HG03159 (cell line): ENCODE data around the gene SPTBN4.
"Not testable (repeated sequence)": the region's sequence is repeated elsewhere in the genome, so short reads cannot be mapped to it uniquely, and the experiment has no call there.

Experiments
- ATAC-seq: cut with Tn5 transposase; IDR thresholded peaks from one replicate; pipeline ENCODE4 v1.9.1; 2021; ENCODE audit warnings: mild to moderate bottlenecking, moderate library complexity; ENCODE audit not compliant: unreplicated experiment

The SPTBN4 gene

GRCh38 chr19:40556953-40557530 lies 90.2 kb downstream of the SPTBN4 start:
- no peak for ATAC-seq

- ATAC-seq: no peak
These were observed 92.6 kb downstream of the SPTBN4 start for GRCh38 chr19:40559394-40559793.

DNA sequence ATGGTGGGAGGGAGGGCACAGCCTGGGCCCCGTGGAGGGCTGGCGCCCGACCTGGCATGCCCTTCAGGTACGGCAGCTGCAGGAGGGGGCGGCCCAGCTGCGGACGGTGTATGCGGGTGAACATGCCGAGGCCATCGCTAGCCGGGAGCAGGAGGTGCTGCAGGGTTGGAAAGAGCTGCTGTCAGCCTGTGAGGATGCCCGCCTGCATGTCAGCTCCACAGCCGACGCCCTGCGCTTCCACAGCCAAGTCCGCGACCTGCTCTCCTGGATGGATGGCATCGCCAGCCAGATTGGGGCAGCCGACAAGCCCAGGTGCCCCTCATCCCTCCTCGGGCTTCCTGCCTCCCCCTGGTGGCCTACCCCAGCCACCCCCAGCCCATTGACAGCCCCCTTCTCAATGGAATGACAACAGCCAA lies 93.3 kb downstream of the SPTBN4 start:
- no peak for ATAC-seq

- no peak for ATAC-seq
These were observed 95.1 kb downstream of the SPTBN4 start for GRCh38 chr19:40561947-40562346.

DNA sequence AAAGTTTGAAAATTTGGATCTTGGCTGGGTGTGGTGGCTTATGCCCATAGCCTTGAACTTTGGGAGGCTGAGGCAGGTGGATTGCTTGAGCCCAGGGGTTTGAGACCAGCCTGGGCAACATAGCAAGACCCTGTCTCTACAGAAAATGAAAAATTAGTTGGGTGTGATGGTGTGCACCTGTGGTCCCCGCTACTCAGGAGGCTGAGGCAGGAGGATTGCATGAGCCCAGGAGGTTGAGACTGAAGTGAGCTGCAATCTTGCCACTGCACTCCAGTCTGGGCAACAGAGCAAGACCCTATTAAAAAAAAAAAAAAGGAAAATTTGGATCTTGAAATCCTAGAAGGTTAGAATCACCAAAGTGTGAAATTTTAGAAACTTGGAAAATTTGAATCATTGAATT lies 97.7 kb downstream of the SPTBN4 start:
- ATAC-seq: not testable (repeated sequence)

GRCh38 chr19:40565355-40565754 lies 98.6 kb downstream of the SPTBN4 start:
- ATAC-seq: no peak

GRCh38 chr19:40565910-40566495 lies 99.2 kb downstream of the SPTBN4 start:
- ATAC-seq: no peak

GRCh38 chr19:40567040-40567749 lies 100.4 kb downstream of the SPTBN4 start:
- ATAC-seq: no peak

DNA sequence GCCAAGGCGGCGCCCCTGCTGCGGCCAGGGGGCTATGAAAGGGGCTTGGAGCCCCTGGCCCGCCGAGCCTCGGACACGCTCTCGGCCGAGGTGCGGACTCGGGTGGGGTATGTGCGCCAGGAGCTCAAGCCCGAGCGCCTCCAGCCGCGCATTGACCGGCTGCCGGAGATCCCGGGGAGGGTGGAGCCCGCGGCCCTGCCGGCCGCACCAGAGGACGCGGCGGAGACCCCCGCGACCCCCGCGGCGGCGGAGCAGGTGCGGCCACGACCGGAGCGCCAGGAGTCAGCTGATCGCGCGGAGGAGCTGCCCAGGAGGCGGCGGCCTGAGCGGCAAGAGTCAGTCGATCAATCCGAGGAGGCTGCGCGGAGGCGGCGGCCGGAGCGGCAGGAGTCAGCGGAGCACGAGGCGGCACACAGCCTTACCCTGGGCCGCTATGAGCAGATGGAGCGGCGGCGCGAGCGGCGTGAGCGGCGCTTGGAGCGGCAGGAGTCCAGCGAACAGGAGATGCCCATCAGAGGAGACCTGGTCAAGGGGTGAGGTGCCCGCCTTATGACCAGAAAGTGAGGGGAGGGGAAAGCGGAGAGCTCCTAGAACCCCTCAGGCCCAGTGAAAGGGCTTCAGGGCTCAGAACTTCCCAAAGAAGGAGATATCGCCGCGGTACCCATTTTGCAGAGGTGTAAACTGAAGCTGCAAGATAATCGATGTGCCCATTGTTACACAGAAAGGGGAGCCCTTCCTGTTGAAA lies 101.1 kb downstream of the SPTBN4 start:
- no peak for ATAC-seq

DNA sequence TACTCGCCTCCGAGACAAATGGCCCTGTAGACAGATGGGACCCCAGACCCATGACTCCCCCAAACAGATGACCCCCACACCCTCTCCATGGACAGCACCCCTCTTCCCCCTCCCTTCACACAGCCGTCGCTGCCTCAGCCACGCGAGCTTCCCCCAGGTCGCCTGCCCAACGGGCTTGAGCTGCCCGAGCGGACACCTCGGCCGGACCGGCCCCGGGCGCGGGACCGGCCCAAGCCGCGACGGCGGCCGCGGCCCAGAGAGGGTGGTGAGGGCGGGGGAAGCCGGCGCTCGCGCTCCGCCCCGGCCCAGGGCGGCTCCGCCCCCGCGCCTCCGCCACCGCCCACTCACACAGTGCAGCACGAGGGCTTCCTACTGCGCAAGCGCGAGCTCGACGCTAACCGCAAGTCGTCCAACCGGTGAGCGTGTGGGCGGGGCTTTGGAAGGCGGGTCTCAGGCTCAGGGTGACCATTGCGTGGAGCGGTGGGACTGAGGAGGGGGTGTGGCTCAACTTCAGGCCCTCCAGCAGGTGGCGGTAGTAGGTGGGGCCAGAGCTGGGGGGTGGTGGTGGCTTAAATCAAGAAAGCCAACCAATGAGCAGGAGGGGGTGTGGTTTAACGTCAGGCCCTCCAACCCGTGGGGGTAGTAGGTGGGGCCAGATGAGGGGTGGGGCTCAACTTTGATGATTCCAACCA lies 103.7 kb downstream of the SPTBN4 start:
- peak; percentile 86 for ATAC-seq

GRCh38 chr19:40571005-40571318 lies 104.2 kb downstream of the SPTBN4 start:
- ATAC-seq: no peak

DNA sequence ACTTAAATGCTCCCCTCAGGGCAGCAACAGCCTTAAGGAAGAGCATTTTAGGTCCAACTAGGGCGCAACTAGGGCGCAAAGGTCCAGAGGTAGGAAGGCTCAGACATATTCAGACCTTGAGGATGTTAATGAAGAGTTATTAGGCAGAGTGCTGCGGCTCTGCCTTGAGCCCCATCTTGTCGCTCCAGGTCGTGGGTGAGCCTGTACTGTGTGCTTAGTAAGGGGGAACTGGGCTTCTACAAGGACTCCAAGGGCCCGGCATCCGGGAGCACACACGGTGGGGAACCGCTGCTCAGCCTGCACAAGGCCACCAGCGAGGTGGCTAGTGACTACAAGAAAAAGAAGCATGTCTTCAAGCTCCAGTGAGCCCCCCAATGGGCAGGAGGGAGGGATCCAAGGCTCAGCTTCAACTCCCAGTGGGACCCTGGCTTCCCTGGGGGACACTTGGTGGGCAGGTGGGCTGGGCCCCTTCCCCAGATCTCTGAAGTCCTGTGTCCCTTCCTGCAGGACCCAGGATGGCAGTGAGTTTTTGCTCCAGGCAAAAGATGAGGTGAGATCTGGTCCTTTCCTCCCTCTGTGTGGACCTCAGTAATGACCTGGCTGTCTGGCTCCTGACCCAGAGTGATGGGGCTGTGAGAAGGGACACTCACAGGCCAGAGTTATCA lies 105.2 kb downstream of the SPTBN4 start:
- no peak for ATAC-seq

DNA sequence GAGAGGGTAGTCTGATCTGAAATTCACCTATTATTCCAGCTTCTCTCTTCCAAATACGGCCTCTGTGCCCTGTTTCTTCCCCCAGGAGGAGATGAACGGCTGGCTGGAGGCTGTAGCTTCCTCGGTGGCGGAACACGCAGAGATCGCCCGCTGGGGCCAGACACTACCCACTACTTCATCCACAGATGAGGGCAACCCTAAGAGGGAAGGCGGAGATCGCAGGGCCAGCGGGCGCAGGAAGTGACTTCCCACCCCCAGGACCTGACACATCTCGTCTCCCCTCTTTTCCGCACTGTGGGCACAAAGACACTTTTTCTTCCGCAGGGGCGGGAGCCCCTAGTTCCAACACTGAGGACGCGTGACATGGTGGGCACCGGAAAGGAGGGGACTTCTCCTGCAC lies 108.5 kb downstream of the SPTBN4 start:
- ATAC-seq: no peak

DNA sequence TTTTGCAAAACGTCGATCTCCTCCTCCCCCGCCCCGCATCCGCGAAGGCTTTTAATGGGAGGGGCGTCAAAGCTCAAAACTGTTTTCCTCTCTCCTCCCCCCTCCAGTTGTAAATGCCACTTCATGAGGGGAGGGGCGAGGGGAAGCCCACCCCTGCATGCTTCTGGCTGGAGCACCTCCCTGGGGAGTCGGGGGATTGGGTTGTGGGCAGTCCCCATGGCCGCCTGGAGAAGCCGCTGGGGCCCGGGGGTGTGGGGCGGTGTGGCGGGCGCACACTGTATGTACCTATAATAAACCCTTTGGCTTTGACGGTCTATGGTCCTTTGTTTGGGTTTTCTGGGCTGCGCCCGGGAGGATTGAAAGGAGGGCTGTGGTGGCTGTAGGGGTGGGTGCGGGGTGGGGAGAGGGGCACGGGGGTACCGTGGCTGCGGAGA lies 109.4 kb downstream of the SPTBN4 start:
- ATAC-seq: peak; percentile 8

DNA sequence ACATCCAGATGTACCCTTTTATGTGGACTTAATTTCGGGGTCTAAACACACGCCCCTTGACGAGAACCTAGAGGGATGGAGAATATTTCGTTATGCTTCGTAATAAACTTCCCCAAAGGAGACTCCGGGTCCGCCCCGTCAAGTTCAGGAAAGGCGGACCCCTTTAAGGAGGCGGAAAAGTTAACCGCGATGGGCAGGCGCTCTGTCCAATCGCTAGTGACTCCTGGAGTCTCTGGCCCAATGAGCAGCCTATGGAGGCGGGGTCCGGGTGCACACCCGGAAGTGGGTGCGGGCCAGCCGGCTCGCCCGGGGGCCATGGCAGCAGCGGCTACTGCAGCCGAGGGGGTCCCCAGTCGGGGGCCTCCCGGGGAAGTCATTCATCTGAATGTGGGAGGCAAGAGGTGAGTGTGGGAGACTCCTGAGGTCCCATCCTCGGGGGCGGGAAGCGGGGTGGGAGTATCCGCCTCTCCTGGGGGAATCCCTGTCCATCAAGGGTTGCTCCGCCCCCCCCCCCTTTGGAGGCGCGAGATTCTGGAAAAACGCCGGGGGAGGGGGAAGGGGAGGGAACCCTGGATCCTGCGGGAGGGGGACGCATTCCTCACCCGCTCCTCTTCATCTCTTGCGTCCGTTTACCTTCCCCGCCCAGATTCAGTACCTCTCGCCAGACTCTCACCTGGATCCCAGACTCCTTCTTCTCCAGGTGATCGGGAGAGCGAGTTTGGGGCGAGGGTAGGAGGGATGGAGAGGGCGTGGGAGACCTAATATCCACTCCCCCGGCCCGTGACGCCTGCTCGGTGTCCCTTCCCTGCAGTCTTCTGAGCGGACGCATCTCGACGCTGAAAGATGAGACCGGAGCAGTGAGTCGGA lies 110.0 kb downstream of the SPTBN4 start, which contains the start of gene SHKBP1:
Gene SHKBP1 (plus strand): TSS at position 289 of the 867 bp plus-strand sequence. CDS start 27 bp downstream, at position 316.
- peak; percentile 96 for ATAC-seq

GRCh38 chr19:40578442-40578908 lies 111.7 kb downstream of the SPTBN4 start:
- ATAC-seq: no peak

GRCh38 chr19:40580619-40581018 lies 113.8 kb downstream of the SPTBN4 start:
- ATAC-seq: no peak

- no peak for ATAC-seq
These were observed 114.7 kb downstream of the SPTBN4 start for GRCh38 chr19:40581531-40581930.

DNA sequence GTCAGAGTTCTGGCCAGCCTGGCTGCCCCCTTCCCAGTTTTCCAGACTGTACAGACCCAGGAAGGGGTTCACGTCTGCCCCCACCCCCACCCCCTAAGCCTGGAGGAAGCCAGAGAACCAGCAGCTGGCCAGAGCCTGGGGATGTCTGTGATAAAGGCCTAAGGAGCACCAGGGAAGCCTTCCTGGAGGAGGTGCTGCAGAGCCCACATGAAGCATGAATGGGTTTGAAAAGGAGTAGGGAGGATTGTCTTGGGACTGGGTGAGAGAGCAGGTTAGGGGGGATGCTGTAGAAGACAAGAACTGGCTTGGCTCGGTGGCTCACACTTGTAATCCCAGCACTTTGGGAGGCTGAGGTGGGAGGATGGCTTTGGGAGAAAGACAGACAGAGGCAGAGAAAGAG lies 115.7 kb downstream of the SPTBN4 start:
- ATAC-seq: no peak
